ENCODE results near the gene LTBP4.

Gene LTBP4

GRCh38 chr19:40605216-40605971, 4.2 kb downstream of the LTBP4 start:
- Histone ChIP-seq H3K27me3 (replicated peaks) (no peaks in the 10 kb centered on the region), H3K4me3 (ENCODE audit: low read depth, low read length) (peak overlapping the region; percentile 49), H3K27ac (no peak overlapping the region), H3K36me3 (replicated peaks) (no peaks in the 10 kb centered on the region)
- DNase-seq, result peak; percentile 30
- in situ Hi-C loops (cut with HindIII; ENCODE audit: low pct_ligation_motif_present, low sequenced_read_pairs), result no loop called here
- TF ChIP-seq, protein P1, sequence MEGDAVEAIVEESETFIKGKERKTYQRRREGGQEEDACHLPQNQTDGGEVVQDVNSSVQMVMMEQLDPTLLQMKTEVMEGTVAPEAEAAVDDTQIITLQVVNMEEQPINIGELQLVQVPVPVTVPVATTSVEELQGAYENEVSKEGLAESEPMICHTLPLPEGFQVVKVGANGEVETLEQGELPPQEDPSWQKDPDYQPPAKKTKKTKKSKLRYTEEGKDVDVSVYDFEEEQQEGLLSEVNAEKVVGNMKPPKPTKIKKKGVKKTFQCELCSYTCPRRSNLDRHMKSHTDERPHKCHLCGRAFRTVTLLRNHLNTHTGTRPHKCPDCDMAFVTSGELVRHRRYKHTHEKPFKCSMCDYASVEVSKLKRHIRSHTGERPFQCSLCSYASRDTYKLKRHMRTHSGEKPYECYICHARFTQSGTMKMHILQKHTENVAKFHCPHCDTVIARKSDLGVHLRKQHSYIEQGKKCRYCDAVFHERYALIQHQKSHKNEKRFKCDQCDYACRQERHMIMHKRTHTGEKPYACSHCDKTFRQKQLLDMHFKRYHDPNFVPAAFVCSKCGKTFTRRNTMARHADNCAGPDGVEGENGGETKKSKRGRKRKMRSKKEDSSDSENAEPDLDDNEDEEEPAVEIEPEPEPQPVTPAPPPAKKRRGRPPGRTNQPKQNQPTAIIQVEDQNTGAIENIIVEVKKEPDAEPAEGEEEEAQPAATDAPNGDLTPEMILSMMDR (IDR thresholded peaks at IDR 0.05; ENCODE audit: low read depth, low read length, missing control alignments), result no peak

GRCh38 chr19:40607311-40608239, 6.4 kb downstream of the LTBP4 start:
- Histone ChIP-seq H3K4me3 (ENCODE audit: low read depth, low read length) (no peak overlapping the region), H3K27me3 (replicated peaks) (no peaks in the 10 kb centered on the region), H3K27ac (no peak overlapping the region), H3K36me3 (replicated peaks) (no peaks in the 10 kb centered on the region)
- TF ChIP-seq, protein P1 (IDR thresholded peaks at IDR 0.05; ENCODE audit: low read depth, low read length, missing control alignments), result no peak
- in situ Hi-C loops (cut with HindIII; ENCODE audit: low pct_ligation_motif_present, low sequenced_read_pairs), result no loop called here
- DNase-seq, result no peak

- in situ Hi-C loops (cut with HindIII; ENCODE audit: low pct_ligation_motif_present, low sequenced_read_pairs), result no loop called here
- Histone ChIP-seq H3K4me3 (ENCODE audit: low read depth, low read length) (no peak overlapping the region), H3K36me3 (replicated peaks) (no peaks in the 10 kb centered on the region), H3K27ac (no peak overlapping the region), H3K27me3 (replicated peaks) (no peaks in the 10 kb centered on the region)
- TF ChIP-seq, protein P1 (IDR thresholded peaks at IDR 0.05; ENCODE audit: low read depth, low read length, missing control alignments), result no peak
- DNase-seq, result no peak
These were observed 7.1 kb downstream of the LTBP4 start for GRCh38 chr19:40608240-40608621.

DNA sequence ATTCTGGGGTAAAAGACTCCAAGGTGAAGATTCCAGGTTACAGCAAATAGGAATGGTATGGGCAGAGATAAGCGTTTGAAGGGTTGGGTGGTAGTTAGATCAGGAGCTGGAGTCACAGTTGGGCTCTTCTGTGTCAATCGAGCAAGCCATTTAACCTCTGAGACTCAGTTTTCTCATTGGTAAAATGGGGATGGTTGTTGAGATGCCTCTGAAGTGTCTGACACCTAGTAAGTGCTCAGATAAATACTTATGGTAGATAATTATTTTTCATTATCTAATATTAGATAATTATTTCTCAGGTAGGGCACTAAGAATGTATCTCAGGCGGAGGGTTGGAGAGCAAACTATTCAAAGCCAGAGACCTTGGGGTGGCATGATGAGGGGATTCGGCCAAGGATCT, 7.8 kb downstream of the LTBP4 start:
- TF ChIP-seq, protein P1 (IDR thresholded peaks at IDR 0.05; ENCODE audit: low read depth, low read length, missing control alignments), result no peak
- Histone ChIP-seq H3K36me3 (replicated peaks) (no peaks in the 10 kb centered on the region), H3K4me3 (ENCODE audit: low read depth, low read length) (no peak overlapping the region), H3K27ac (no peak overlapping the region), H3K27me3 (replicated peaks) (no peaks in the 10 kb centered on the region)
- no peak for DNase-seq
- in situ Hi-C loops (cut with HindIII; ENCODE audit: low pct_ligation_motif_present, low sequenced_read_pairs), result no loop called here

- Histone ChIP-seq H3K27ac (no peak overlapping the region), H3K27me3 (replicated peaks) (no peaks in the 10 kb centered on the region), H3K4me3 (ENCODE audit: low read depth, low read length) (peak overlapping the region; percentile 48), H3K36me3 (replicated peaks) (no peaks in the 10 kb centered on the region)
- DNase-seq, result peak; percentile 77
- TF ChIP-seq, protein P1 (IDR thresholded peaks at IDR 0.05; ENCODE audit: low read depth, low read length, missing control alignments), result no peak
- in situ Hi-C loops (cut with HindIII; ENCODE audit: low pct_ligation_motif_present, low sequenced_read_pairs), result no loop called here
These were observed 8.6 kb downstream of the LTBP4 start for GRCh38 chr19:40609561-40610395.
